KMS-11 (cell line): ENCODE data around the gene PARD3B.

Experiments
- H2AFZ ChIP-seq: fragments of 200-600 bp; sonication (generic); 2 replicates; pipeline ENCODE4 v1.6.1; 2016; ENCODE audit warnings: antibody characterized with exemption, mixed run types, low read depth
- H3K27ac ChIP-seq: fragments of 200-600 bp; sonication (generic); 2 replicates; pipeline ENCODE4 v1.6.1; 2016; ENCODE audit warnings: mild to moderate bottlenecking, mixed run types
- H3K27me3 ChIP-seq: fragments of 200-600 bp; sonication (generic); 2 replicates; pipeline ENCODE4 v1.6.1; 2017; ENCODE audit warnings: mild to moderate bottlenecking, low read depth, mixed run types, moderate library complexity; ENCODE audit not compliant: insufficient read depth
- H3K36me3 ChIP-seq: fragments of 200-600 bp; sonication (generic); 2 replicates; pipeline ENCODE4 v1.6.1; 2017; ENCODE audit warnings: mild to moderate bottlenecking, mixed run types; ENCODE audit not compliant: insufficient read depth
- H3K4me1 ChIP-seq: fragments of 200-600 bp; sonication (generic); 2 replicates; pipeline ENCODE4 v1.6.1; 2016; ENCODE audit warnings: mild to moderate bottlenecking, low read depth, mixed run types; ENCODE audit not compliant: poor library complexity, severe bottlenecking
- H3K4me2 ChIP-seq: fragments of 200-600 bp; sonication (generic); 2 replicates; pipeline ENCODE4 v1.7.0; 2016; ENCODE audit warnings: mild to moderate bottlenecking, mixed run types
- H3K4me3 ChIP-seq: fragments of 200-600 bp; sonication (generic); IDR thresholded peaks from 2 replicates; pipeline ENCODE4 v1.6.1; 2017; ENCODE audit warnings: low read depth, low read length, mixed read lengths; ENCODE audit not compliant: insufficient read depth
- H3K79me2 ChIP-seq: fragments of 200-600 bp; sonication (generic); 2 replicates; pipeline ENCODE4 v1.6.1; 2016; ENCODE audit warnings: low read depth, mixed run types; ENCODE audit not compliant: insufficient read depth
- H3K9ac ChIP-seq: fragments of 200-600 bp; sonication (generic); 2 replicates; pipeline ENCODE4 v1.6.1; 2016; ENCODE audit warnings: mild to moderate bottlenecking, mixed run types
- H4K20me1 ChIP-seq: fragments of 200-600 bp; sonication (generic); 2 replicates; pipeline ENCODE4 v1.6.1; 2016; ENCODE audit warnings: mild to moderate bottlenecking, mixed run types; ENCODE audit not compliant: insufficient read depth
- CTCF ChIP-seq: fragments of 200-600 bp; sonication (generic); conservative IDR thresholded peaks from 2 replicates; pipeline ENCODE4 v1.6.1; 2017; ENCODE audit warnings: low read depth, mild to moderate bottlenecking, antibody characterized with exemption, low read length, moderate library complexity, mixed read lengths

Gene PARD3B

GRCh38 chr2:205054789-205055188 is 509.5 kb downstream of the PARD3B start:
- Histone ChIP-seq H3K4me1 (no peaks in the 10 kb centered on the region), H3K4me2 (no peak overlapping the region), H3K4me3 (no peak overlapping the region), H4K20me1 (no peaks in the 10 kb centered on the region), H3K27me3 (no peaks in the 10 kb centered on the region), H3K27ac (no peak overlapping the region), H2AFZ (no peak overlapping the region), H3K36me3 (no peaks in the 10 kb centered on the region), H3K79me2 (no peaks in the 10 kb centered on the region), H3K9ac (no peak overlapping the region)
- no peak for TF ChIP-seq CTCF

- Histone ChIP-seq H4K20me1 (no peaks in the 10 kb centered on the region), H3K4me1 (no peaks in the 10 kb centered on the region), H3K4me2 (no peak overlapping the region)
These were observed 510.0 kb downstream of the PARD3B start for GRCh38 chr2:205055251-205055650.

GRCh38 chr2:205056151-205056561 is 510.9 kb downstream of the PARD3B start:
- H2AFZ ChIP-seq = no peak overlapping the region
- H3K27me3 ChIP-seq = no peaks in the 10 kb centered on the region
- no peak overlapping the region for H3K4me2 ChIP-seq
- no peak overlapping the region for H3K9ac ChIP-seq
- H3K4me1 ChIP-seq = no peaks in the 10 kb centered on the region
- no peaks in the 10 kb centered on the region for H3K79me2 ChIP-seq
- no peak overlapping the region for H3K4me3 ChIP-seq
- no peak for TF ChIP-seq CTCF
- no peaks in the 10 kb centered on the region for H3K36me3 ChIP-seq
- no peak overlapping the region for H3K27ac ChIP-seq
- no peaks in the 10 kb centered on the region for H4K20me1 ChIP-seq

More at GRCh38 chr2:205055251-205055650, 510.0 kb downstream of the PARD3B start:
- no peak overlapping the region for H2AFZ ChIP-seq
- H3K4me3 ChIP-seq = no peak overlapping the region
- no peaks in the 10 kb centered on the region for H3K27me3 ChIP-seq
- no peak overlapping the region for H3K9ac ChIP-seq
- H3K27ac ChIP-seq = no peak overlapping the region
- H3K36me3 ChIP-seq = no peaks in the 10 kb centered on the region
- no peak for TF ChIP-seq CTCF
- no peaks in the 10 kb centered on the region for H3K79me2 ChIP-seq

GRCh38 chr2:205058409-205058808 is 513.1 kb downstream of the PARD3B start:
- no peak overlapping the region for H3K27ac ChIP-seq
- TF ChIP-seq CTCF = no peak
- no peak overlapping the region for H3K9ac ChIP-seq
- H2AFZ ChIP-seq = no peak overlapping the region
- no peaks in the 10 kb centered on the region for H4K20me1 ChIP-seq
- no peak overlapping the region for H3K4me3 ChIP-seq
- no peaks in the 10 kb centered on the region for H3K36me3 ChIP-seq
- no peak overlapping the region for H3K4me2 ChIP-seq
- H3K4me1 ChIP-seq = no peaks in the 10 kb centered on the region
- no peaks in the 10 kb centered on the region for H3K79me2 ChIP-seq
- no peaks in the 10 kb centered on the region for H3K27me3 ChIP-seq
